Measurements from ENCODE around the gene PCNX2. TPM values are rescaled to one million over a fixed set of nuclear protein-coding genes. Genes with fewer than 3 reads are reported as not detected.

Gene PCNX2
- total and polyA plus RNA-seq, 2 of the 8 experiments (the other 6 are each of a cell fraction or from before 2014, with no cell fraction given) = 46.1 to 57.6 TPM

GRCh38 chr1:233020426-233020825 is 275.1 kb downstream of the PCNX2 start (continued):
- TF ChIP-seq CEBPB (IDR thresholded peaks at IDR 0.05; ENCODE audit: low read depth, low read length) (no peak), TAF1 (IDR thresholded peaks at IDR 0.05; ENCODE audit: low read depth, low read length) (no peak), CTBP2 (IDR thresholded peaks at IDR 0.05; ENCODE audit: borderline replicate concordance, insufficient read depth, insufficient read length, low read length) (no peak), POU5F1 (IDR thresholded peaks at IDR 0.05; ENCODE audit: low read depth, low read length) (no peak), KDM5A (IDR thresholded peaks at IDR 0.05; ENCODE audit: low read length) (no peak), SIRT6 (IDR thresholded peaks at IDR 0.05; ENCODE audit: low read length) (no peak)
